CD4-positive, alpha-beta T cell treated with Interleukin-1 beta for 1 hour (primary cell): ENCODE results near the gene MS4A18.

Experiments used
- DNase-seq, 2 donors: peaks; one replicate each; pipeline ENCODE4 v3.0.0-alpha.2; 2020 to 2022

The MS4A18 gene

GRCh38 chr11:60769273-60769672 is 44.8 kb downstream of the MS4A18 start:
- DNase-seq: no peak

DNA sequence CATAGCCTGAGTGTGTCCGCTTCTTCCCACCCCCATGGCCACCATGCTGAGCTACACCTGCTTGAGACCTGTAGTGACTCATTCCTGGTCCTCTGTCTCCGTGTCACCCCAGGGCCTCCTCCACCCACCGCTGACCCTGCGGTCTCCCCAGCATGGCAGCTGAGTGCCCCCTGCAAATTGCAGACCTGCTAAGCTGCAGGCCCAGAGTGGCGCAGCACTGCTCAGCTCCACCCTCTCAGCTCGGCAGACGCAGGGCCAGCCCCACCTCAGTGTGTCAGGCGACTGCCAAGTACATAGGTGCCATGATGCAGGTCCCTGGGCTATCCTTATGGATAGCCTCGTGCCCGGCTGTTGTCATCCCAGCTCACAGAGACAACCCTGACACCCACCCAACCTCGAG is 45.3 kb downstream of the MS4A18 start:
- DNase-seq: no peak

DNA sequence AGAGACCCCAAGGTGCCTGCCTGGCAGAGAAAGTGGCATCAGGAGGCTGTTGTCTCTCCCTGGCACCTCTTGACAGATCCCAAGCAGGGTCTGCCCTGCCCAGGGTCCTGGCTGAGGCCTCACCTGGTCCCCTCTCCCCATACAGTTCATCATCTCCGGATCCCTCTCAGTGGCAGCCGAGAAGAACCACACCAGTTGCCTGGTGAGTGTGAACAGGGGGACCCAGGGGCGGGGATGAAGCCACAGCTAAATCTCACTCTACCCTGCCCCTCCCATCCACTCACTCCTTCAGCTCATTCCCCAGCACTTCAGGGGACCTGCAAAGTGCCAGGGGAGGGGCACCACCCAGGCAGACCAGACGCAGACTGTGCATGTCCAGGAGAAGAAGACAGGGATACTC is 46.6 kb downstream of the MS4A18 start:
- DNase-seq: no peak

GRCh38 chr11:60771879-60772525 is 47.5 kb downstream of the MS4A18 start:
- no peak for DNase-seq

DNA sequence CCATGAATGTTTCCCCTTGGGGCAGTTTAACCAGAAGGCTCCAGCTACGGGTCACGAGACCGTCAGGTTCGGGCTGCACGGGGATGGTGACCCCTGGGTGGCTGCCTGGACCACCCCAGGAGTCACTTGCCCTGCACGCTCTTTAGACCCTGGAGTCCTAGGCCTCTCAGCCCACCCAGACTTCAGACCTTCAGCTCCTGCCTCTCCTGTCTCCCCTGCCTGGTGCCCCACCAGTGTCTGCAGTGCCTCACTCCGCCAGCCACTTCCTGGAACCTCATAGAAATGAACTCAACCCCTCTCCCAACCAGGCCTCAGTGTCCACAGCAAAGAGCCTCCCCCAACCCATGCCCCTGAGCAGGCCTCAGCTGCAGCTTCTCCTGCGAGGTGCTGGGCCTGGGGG is 48.1 kb downstream of the MS4A18 start:
- no peak for DNase-seq

DNA sequence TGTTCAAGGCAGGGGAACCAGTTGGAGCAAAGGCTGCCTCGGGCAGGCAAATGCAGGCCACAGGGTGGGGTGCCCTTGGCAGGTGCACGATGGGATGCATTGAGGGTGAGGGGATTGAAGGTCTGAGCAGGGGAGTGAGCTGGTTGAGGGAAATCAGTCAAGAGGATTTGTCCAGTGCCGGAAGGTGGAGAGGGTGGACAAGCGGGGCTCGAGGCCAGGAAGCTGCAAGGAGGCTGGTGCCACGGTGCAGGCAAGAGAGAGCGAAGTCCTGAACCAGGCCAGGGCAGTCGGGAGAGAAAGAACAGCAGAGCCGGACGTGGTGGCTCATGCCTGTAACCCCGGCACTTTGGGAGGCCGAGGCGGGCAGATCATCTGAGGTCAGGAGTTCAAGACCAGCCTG is 50.2 kb downstream of the MS4A18 start:
- no peak for DNase-seq

DNA sequence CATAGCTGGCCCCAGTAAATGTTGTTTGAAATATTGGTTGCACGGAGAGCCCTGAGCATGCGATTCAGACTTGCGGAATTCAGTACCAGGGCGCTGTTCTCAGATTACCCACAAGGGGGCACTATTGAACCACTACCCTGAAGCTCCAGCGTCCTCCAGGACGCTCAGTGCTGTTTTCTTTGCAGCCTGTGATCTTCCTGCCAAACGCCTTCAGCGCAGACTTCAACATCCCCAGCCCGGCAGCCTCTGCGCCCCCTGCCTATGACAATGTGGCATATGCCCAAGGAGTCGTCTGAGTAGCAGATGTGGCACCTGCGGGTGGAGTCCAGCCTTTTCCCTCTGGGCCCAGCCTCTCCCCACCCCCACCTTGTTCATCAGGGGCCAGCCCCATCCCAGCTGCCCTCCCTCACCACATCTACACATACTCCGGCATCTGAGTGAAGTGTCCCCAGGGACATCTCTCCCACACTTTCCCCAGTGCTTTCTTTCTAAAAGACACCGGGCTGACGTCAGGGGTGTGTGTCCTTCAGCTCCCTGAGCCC is 51.0 kb downstream of the MS4A18 start:
- peak; percentile 81 to 82 for DNase-seq

DNA sequence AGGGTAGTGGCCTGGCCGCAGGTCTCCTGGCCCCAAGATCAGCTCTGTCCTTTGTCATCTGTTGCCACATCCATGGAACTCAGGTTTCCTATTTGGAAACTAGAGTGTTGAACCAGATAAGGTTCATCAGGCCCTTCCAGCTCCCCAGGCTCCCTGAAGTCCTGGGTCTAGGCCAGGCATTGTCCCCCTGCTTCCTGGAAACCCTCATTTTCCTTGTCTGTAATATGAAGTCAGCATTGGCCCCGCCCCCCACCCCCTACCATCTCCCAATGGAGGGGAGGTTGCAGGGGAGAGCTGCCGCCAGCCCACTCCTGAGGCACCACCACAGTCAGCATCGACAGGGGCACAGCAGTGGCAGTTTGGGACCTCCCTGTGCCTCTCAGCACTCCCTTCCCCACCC is 51.6 kb downstream of the MS4A18 start:
- DNase-seq: no peak

GRCh38 chr11:60777106-60777505 is 52.6 kb downstream of the MS4A18 start:
- DNase-seq: no peak

GRCh38 chr11:60777572-60777971 is 53.1 kb downstream of the MS4A18 start:
- no peak for DNase-seq

- DNase-seq: no peak
Observed at GRCh38 chr11:60780065-60780464, 55.5 kb downstream of the MS4A18 start.

GRCh38 chr11:60780774-60781173 is 56.3 kb downstream of the MS4A18 start:
- DNase-seq: no peak

- DNase-seq: no peak
Observed at GRCh38 chr11:60781286-60781980, 56.9 kb downstream of the MS4A18 start.

DNA sequence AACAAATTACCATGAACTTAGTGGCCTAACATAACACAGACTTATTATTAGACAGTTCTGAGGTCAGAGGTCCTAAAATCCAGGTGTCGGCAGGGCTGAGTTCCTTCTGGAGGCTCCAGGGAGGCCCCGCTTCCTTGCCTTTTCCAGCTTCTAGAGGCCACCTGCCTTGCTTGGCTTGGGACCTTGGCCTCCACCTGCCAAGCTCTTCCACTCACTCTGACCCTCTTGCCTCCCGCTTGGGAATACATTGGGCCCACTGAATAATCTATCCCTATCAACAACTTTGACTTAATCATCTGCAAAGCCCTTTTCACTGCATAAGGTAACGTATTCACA is 57.4 kb downstream of the MS4A18 start:
- DNase-seq: no peak

DNA sequence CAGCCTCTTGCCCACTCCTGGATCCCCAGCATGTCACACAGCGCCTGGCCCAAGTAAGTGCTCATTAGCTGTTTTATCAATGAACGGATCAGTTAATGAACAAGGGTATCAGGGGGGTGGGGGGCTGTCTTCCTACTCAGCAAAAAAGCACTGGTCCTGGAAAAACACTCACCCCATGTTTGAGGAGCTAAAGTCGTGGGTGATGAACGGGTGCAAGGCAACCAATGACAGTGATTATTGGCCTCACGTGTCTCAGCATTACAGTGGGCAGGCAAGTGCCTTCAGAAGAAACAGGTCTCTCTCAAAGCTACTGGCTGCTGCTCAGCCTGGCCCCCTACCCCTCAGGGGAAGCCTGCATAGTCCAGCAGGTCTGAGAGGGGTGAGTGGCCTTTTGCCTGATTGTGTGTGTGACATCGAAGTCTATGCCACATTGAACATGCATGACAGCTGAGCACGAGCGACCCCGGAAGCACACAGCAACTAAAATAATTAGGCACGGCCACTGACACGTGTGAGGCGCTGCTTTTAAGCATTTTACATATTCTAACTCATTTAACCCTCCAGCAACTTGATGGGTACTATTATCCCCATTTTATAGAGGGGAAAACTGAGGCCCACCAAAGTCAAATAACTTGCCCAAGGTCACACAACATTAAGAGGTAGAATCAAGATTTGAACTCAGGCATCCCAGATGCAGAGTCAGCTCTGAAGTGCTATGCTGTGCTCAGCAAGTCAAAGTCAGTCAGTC is 58.0 kb downstream of the MS4A18 start:
- DNase-seq: no peak

DNA sequence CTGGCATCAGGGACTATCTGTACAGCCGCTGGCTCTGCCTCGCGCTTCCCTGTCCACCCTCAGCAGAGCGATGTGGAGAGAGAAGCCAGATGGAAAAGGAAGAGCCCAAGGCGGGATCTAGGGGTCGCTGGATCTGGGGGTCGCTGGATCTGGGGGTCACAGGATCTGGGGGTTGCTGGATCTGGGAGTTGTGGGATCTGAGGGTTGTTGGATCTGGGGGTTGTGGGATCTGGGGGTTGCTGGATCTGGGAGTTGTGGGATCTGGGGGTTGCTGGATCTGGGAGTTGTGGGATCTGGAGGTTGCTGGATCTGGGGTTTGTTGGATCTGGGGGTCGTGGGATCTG is 58.6 kb downstream of the MS4A18 start:
- no peak for DNase-seq

DNA sequence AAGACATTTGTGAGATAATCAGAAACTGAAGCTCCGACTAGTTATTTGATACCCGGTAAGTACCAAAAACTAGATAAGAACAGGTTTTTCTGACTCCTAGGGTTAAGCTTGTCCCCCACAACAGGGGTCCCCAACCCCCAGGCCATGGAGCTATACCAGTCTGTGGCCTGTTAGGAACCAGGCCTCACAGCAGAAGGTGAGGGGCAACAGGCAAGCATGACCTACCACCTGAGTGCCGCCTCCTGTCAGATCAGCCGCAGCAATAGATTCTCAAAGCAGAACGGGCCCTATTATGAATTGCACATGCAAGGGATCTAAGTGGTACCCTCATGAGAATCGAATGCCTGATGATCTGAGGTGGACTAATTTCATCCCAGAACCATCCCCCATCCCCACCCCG is 59.4 kb downstream of the MS4A18 start:
- DNase-seq: no peak

- no peak for DNase-seq
Observed at GRCh38 chr11:60785136-60785535, 60.6 kb downstream of the MS4A18 start, which contains the start of gene MS4A10. Gene MS4A10 (plus strand): TSS chr11:60785333. CDS start chr11:60790336, 5,003 bp downstream.

DNA sequence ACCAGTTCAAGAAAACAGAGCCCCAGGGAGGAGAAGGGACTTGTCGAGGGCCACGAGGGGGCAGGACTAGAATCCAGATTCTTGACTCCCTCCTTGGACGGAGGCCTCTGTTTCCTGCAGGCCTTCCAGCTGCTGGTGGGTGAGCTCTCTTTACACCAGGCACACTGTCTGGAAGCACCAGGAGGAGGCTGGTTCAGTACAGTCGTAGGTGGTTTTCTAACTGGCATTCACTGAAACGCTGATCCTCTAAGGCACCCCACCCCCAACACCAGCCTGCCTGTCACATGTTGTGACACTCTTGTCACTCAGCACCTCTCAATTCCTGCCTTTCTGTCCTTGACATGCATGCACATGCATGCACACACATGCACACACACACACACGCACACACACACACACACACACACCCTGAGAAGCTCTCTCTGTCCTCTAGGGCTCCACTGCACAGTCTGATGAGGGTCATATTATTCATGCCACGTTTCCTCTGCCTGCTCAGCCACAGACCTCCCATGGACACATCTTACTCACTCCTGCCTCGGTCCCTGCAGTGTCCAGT is 61.4 kb downstream of the MS4A18 start:
- DNase-seq: no peak

GRCh38 chr11:60786811-60787567 is 62.5 kb downstream of the MS4A18 start:
- DNase-seq: no peak

DNA sequence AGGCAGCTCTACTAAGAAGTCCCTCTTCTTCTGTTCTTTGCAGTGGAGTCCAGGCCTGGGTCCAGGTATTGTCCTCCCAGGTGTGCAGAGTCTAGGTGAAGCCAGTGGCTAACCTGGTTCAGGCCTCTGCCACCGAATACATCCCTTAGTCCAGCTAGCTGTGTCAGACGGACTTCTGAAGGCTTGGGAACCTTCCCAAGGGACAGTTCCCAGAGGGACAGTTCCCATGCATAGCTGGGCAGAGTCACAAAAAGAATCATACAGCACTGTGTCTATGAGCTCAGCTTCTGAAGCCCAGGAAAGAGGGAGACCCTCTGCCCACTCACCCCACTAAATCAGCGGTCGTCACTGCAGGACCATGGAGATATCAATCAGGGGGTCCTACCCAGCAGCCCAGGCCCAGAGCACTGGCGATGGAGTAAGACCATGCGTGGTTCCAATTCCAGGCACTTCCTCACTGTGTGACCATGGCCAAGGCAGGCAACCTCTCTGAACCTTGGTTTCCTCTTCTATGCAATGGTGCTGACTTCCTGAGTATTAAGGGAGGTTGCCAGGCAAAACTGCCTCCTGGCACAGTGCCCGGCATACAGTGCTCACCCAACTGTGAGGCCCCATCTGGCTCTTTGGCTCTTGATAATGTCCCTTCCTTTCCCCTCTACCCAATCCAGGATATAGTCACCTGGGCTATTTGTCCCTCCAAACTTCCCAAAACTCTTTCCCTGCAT is 64.0 kb downstream of the MS4A18 start:
- DNase-seq: no peak

GRCh38 chr11:60790726-60791125 is 66.2 kb downstream of the MS4A18 start:
- no peak for DNase-seq
